Fibroblast of lung (primary cell): ENCODE data around the gene RIMS1.

Experiments used
- CTCF ChIP-seq, 2 donors: IDR thresholded peaks in 1 of 2; conservative IDR thresholded peaks in 1 of 2; 1 replicate in 1 of 2; 2 replicates in 1 of 2; pipeline ENCODE4 v1.5.1; 2011 to 2012; ENCODE audit warnings: low read length in 2 of 2, control low read depth in 1 of 2, inconsistent platforms in 1 of 2, low read depth in 1 of 2, mild to moderate bottlenecking in 1 of 2
- EZH2 ChIP-seq: IDR thresholded peaks from 2 replicates; pipeline ENCODE4 v1.5.1; 2012; ENCODE audit warnings: low read length, control low read depth, mild to moderate bottlenecking; ENCODE audit errors: missing control alignments

- TF ChIP-seq EZH2: no peak
- no peak for TF ChIP-seq CTCF (conservative IDR thresholded peaks at IDR 0.05 in 1 of 2, IDR thresholded peaks at IDR 0.05 in 1 of 2; ENCODE audit: low read depth in 1 of 2, low read length in 2 of 2)
These were observed 386.6 kb downstream of the RIMS1 start for GRCh38 chr6:72272958-72273357.
